Left lung (tissue), 10 donors: Measurements from ENCODE around the gene GPR87. TPM values are rescaled to one million over a fixed set of nuclear protein-coding genes. Genes with fewer than 3 reads are reported as not detected.

Experiments
- ATAC-seq: fragments of 200-7000 bp; cut with Tn5 transposase; one replicate; pipeline ENCODE4 v1.9.1; 2020; ENCODE audit warnings: moderate library complexity
- DNase-seq, 4 donors: peaks; one replicate each; pipeline ENCODE4 v3.0.0-alpha.2; 2013 to 2020
- H3K27ac ChIP-seq, 2 donors: fragments of 200-600 bp; sonication (generic) in 1 of 2; one replicate each; pipeline versions ENCODE4 v1.5.0 to v1.8.0; 2020 to 2021
- H3K27me3 ChIP-seq, 2 donors: fragments of 200-600 bp; sonication (generic) in 1 of 2; one replicate each; pipeline versions ENCODE4 v1.5.0 to v1.8.0; 2020 to 2021
- H3K36me3 ChIP-seq, 2 donors: fragments of 200-600 bp; sonication (generic) in 1 of 2; one replicate each; pipeline versions ENCODE4 v1.5.0 to v1.8.0; 2020 to 2021
- H3K4me1 ChIP-seq, 2 donors: fragments of 200-600 bp; one replicate each; pipeline ENCODE4 v1.8.0; 2021
- H3K4me3 ChIP-seq, 2 donors: fragments of 200-600 bp; sonication (generic) in 1 of 2; one replicate each; pipeline versions ENCODE4 v1.5.0 to v1.8.0; 2020 to 2021; ENCODE audit warnings: mild to moderate bottlenecking in 1 of 2
- H3K9me3 ChIP-seq, 2 donors: fragments of 200-600 bp; sonication (generic) in 1 of 2; one replicate each; pipeline versions ENCODE4 v1.5.0 to v1.8.0; 2020 to 2021
- CTCF ChIP-seq, 2 donors: fragments of 200-600 bp; sonication (generic) in 1 of 2; IDR thresholded peaks; one replicate each; pipeline versions ENCODE4 v1.5.0 to v1.8.0; 2021; ENCODE audit warnings: antibody characterized with exemption in 2 of 2
- intact Hi-C, 2 donors: fragments of 100-400 bp; cut with DNase I; formaldehyde crosslinking; loops; one replicate each; pipeline versions ENCODE4 v1.11.2 to v1.14.2; 2022
- polyA plus RNA-seq, 6 donors: library from polyadenylated mRNA; unstranded; fragments of 120-200 nt; gene quantifications; one replicate each; pipeline ENCODE4 v1.2.1, GENCODE V29; 2013; ENCODE audit not compliant: insufficient read length in 6 of 6
- total RNA-seq, 2 donors: library from RNA; stranded (reverse); fragmentation: NEBNext Ultra II Directional; extraction: Animal tissue kit (Norgen Biotek cat#: 25700); gene quantifications; one replicate each; pipeline ENCODE4 v1.2.1, GENCODE V29; 2021
- donor health status: DM: no; HTN: yes; CAD: no.
- donor health status: DM: no; HTN: no; CAD: no.

Gene GPR87
- total and polyA plus RNA-seq, 8 donors, result 0.52 to 0.85 TPM; not detected in 6

- ATAC-seq, result peak; percentile 50
- no peak for DNase-seq
- no peaks in the 10 kb centered on the region for H3K27me3 ChIP-seq
- no peak for TF ChIP-seq CTCF (IDR thresholded peaks at IDR 0.05)
- peaks cover 0 to 66% of the 10 kb centered on the region in 2 donors for H3K4me1 ChIP-seq
- peak overlapping the region in 1 of 2 donors; percentile 85 for H3K27ac ChIP-seq
- no peaks in the 10 kb centered on the region for H3K36me3 ChIP-seq
- H3K4me3 ChIP-seq, result peak overlapping the region in 1 of 2 donors; percentile 40
- intact Hi-C loops, result no loop called here
- no peaks in the 10 kb centered on the region for H3K9me3 ChIP-seq
These were observed 11.8 kb upstream of the GPR87 start for GRCh38 chr3:151328298-151328995.

- peak; percentile 62 to 69 for TF ChIP-seq CTCF (IDR thresholded peaks at IDR 0.05)
- ATAC-seq (peak; percentile 74), DNase-seq (no peak)
- no peaks in the 10 kb centered on the region for H3K36me3 ChIP-seq
- H3K27me3 ChIP-seq, result no peaks in the 10 kb centered on the region
- peak overlapping the region in 1 of 2 donors; percentile 85 for H3K27ac ChIP-seq
- H3K4me1 ChIP-seq, result peaks cover 0 to 65% of the 10 kb centered on the region in 2 donors
- no peaks in the 10 kb centered on the region for H3K9me3 ChIP-seq
- intact Hi-C loops, result no loop called here
- peak overlapping the region in 1 of 2 donors; percentile 40 for H3K4me3 ChIP-seq
These were observed 11.1 kb upstream of the GPR87 start for GRCh38 chr3:151327571-151328198.

GRCh38 chr3:151322511-151322910 lies 5.9 kb upstream of the GPR87 start:
- H3K4me3 ChIP-seq, result no peak overlapping the region
- H3K36me3 ChIP-seq, result no peaks in the 10 kb centered on the region
- ATAC-seq (peak; percentile 18), DNase-seq (no peak)
- no peaks in the 10 kb centered on the region for H3K27me3 ChIP-seq
- intact Hi-C loops, result no loop called here
- peaks cover 0 to 59% of the 10 kb centered on the region in 2 donors for H3K4me1 ChIP-seq
- no peak for TF ChIP-seq CTCF (IDR thresholded peaks at IDR 0.05)
- no peak overlapping the region for H3K27ac ChIP-seq
- no peaks in the 10 kb centered on the region for H3K9me3 ChIP-seq

- Histone ChIP-seq H3K4me3 (no peak overlapping the region), H3K4me1 (peaks cover 0 to 51% of the 10 kb centered on the region in 2 donors), H3K9me3 (no peaks in the 10 kb centered on the region), H3K36me3 (no peaks in the 10 kb centered on the region), H3K27me3 (no peaks in the 10 kb centered on the region), H3K27ac (no peak overlapping the region)
- intact Hi-C loops, result no loop called here
- no peak for ATAC-seq
- no peak for DNase-seq
- no peak for TF ChIP-seq CTCF (IDR thresholded peaks at IDR 0.05)
These were observed 4.9 kb upstream of the GPR87 start for GRCh38 chr3:151321526-151321925.

GRCh38 chr3:151320131-151320530 lies 3.5 kb upstream of the GPR87 start:
- H3K27me3 ChIP-seq, result no peaks in the 10 kb centered on the region
- intact Hi-C loops, result no loop called here
- peaks cover 0 to 39% of the 10 kb centered on the region in 2 donors for H3K4me1 ChIP-seq
- H3K4me3 ChIP-seq, result no peak overlapping the region
- no peaks in the 10 kb centered on the region for H3K9me3 ChIP-seq
- H3K27ac ChIP-seq, result no peak overlapping the region
- TF ChIP-seq CTCF (IDR thresholded peaks at IDR 0.05), result no peak
- H3K36me3 ChIP-seq, result no peaks in the 10 kb centered on the region
- ATAC-seq (no peak), DNase-seq (no peak)
